ENCODE data around the gene TKTL1.
A peak's percentile ranks its signal among the peaks of the same experiment; 100 is the strongest.

TKTL1 gene

GRCh38 chrX:154374313-154375155 is 78.9 kb downstream of the TKTL1 start, which contains the start of gene FLNA:
FLNA (minus strand) TSS chrX:154374634; CDS start chrX:154371245, 3,389 bp downstream.
- H3K4me3 ChIP-seq (ENCODE audit: low read depth, low read length), result peak within 1 kb of the TSS; percentile 17

GRCh38 chrX:154375156-154375504 is 79.5 kb downstream of the TKTL1 start:
- no peak overlapping the region for H3K4me3 ChIP-seq (ENCODE audit: low read depth, low read length)

- no peak overlapping the region for H3K4me3 ChIP-seq (ENCODE audit: low read depth, low read length)
These were observed 81.2 kb downstream of the TKTL1 start for GRCh38 chrX:154376774-154377173.

GRCh38 chrX:154378059-154378798 is 82.6 kb downstream of the TKTL1 start:
- peak overlapping the region; percentile 17 for H3K4me3 ChIP-seq (ENCODE audit: low read depth, low read length)

GRCh38 chrX:154378799-154379568 is 83.4 kb downstream of the TKTL1 start, which contains the start of gene EMD:
EMD (plus strand) TSS chrX:154379295; CDS start chrX:154379485, 190 bp downstream.
- H3K4me3 ChIP-seq (ENCODE audit: low read depth, low read length), result peak within 1 kb of the TSS; percentile 66

- peak overlapping the region; percentile 66 for H3K4me3 ChIP-seq (ENCODE audit: low read depth, low read length)
These were observed 84.0 kb downstream of the TKTL1 start for GRCh38 chrX:154379569-154379951.
